ENCODE results near the gene KCNAB1. TPM values are rescaled to one million over a fixed set of nuclear protein-coding genes. Genes with fewer than 3 reads are reported as not detected.

Gene KCNAB1
- total and polyA plus RNA-seq, 2 donors (not counting 1 experiment from before 2014, with no cell fraction given): not detected

- no peaks in the 10 kb centered on the region for H3K9me3 Mint-ChIP-seq (ENCODE audit: insufficient read depth)
- WGBS (ENCODE audit: insufficient coverage): no CpG with 5 or more reads among the region's 1 CpG
- ChIA-PET POLR2A (no interaction called here), CTCF (interaction anchor here (1.2 kb wide), 2 partner anchors 17 to 378 kb away, joined by 3 to 4 read pairs; no protein-coding TSS in a partner anchor)
- no peak overlapping the region for H3K27ac Mint-ChIP-seq
- peaks cover 9% of the 10 kb centered on the region for H3K27me3 Mint-ChIP-seq
- peaks cover 12% of the 10 kb centered on the region for H3K4me1 Mint-ChIP-seq
- intact Hi-C loops (cut with micrococcal nuclease): no loop called here
- Histone ChIP-seq H2AFZ (ENCODE audit: insufficient read depth, low read depth, low read length, poor library complexity, severe bottlenecking) (no peak overlapping the region), H3K4me3 (ENCODE audit: control extremely low read depth in 1 of 5, extremely low read depth in 1 of 5, insufficient read depth in 1 of 5, low read depth in 2 of 5, low read length in 4 of 5) (no peak overlapping the region), H3K27me3 (replicated peaks in 1 of 4; ENCODE audit: control extremely low read depth in 1 of 4, control insufficient read depth in 3 of 4, insufficient read depth in 4 of 4, low read length in 3 of 4) (no peaks in the 10 kb centered on the region), H3K27ac (ENCODE audit: low read length in 2 of 2) (no peak overlapping the region), H3K4me1 (ENCODE audit: control insufficient read depth in 2 of 2, insufficient read depth in 2 of 2, low read length in 2 of 2) (peaks cover 6 to 13% of the 10 kb centered on the region in 2 donors), H3K4me2 (replicated peaks; ENCODE audit: low read depth, low read length, poor library complexity, severe bottlenecking) (no peak overlapping the region), H4K20me1 (ENCODE audit: control insufficient read depth, insufficient read depth, low read length, poor library complexity, severe bottlenecking) (no peaks in the 10 kb centered on the region), H3K36me3 (replicated peaks in 1 of 2; ENCODE audit: control extremely low read depth in 1 of 2, control insufficient read depth in 1 of 2, extremely low read depth in 1 of 2, insufficient read depth in 2 of 2, low read length in 1 of 2) (no peaks in the 10 kb centered on the region), H3K9me3 (ENCODE audit: control extremely low read depth in 1 of 3, control insufficient read depth in 2 of 3, insufficient read depth in 1 of 3, low read length in 2 of 3) (peaks cover 0 to 3% (median 0%) of the 10 kb centered on the region in 3 donors), H3K9ac (ENCODE audit: low read length) (no peak overlapping the region), H3K79me2 (ENCODE audit: control insufficient read depth, insufficient read depth, low read length) (no peaks in the 10 kb centered on the region)
- no peak for ATAC-seq (ENCODE audit: low read depth)
- TF ChIP-seq, protein P1, sequence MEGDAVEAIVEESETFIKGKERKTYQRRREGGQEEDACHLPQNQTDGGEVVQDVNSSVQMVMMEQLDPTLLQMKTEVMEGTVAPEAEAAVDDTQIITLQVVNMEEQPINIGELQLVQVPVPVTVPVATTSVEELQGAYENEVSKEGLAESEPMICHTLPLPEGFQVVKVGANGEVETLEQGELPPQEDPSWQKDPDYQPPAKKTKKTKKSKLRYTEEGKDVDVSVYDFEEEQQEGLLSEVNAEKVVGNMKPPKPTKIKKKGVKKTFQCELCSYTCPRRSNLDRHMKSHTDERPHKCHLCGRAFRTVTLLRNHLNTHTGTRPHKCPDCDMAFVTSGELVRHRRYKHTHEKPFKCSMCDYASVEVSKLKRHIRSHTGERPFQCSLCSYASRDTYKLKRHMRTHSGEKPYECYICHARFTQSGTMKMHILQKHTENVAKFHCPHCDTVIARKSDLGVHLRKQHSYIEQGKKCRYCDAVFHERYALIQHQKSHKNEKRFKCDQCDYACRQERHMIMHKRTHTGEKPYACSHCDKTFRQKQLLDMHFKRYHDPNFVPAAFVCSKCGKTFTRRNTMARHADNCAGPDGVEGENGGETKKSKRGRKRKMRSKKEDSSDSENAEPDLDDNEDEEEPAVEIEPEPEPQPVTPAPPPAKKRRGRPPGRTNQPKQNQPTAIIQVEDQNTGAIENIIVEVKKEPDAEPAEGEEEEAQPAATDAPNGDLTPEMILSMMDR (IDR thresholded peaks at IDR 0.05): no peak
- no peak for TF ChIP-seq EZH2 (IDR thresholded peaks at IDR 0.05; ENCODE audit: borderline replicate concordance, insufficient read depth, low read depth, low read length, poor library complexity, severe bottlenecking)
- DNase-seq: no peak
- H3K4me3 Mint-ChIP-seq: no peak overlapping the region
Observed at GRCh38 chr3:156527060-156527459, 406.7 kb downstream of the KCNAB1 start.

GRCh38 chr3:156530980-156531379 lies 410.6 kb downstream of the KCNAB1 start:
- 94% methylated on average over 5 of the region's 5 CpGs for WGBS (ENCODE audit: insufficient coverage)
- Histone ChIP-seq H3K27me3 (replicated peaks in 1 of 4; ENCODE audit: control extremely low read depth in 1 of 4, control insufficient read depth in 3 of 4, insufficient read depth in 4 of 4, low read length in 3 of 4) (no peaks in the 10 kb centered on the region), H3K9ac (ENCODE audit: low read length) (no peak overlapping the region), H3K4me2 (replicated peaks; ENCODE audit: low read depth, low read length, poor library complexity, severe bottlenecking) (no peak overlapping the region), H3K79me2 (ENCODE audit: control insufficient read depth, insufficient read depth, low read length) (no peaks in the 10 kb centered on the region), H3K4me1 (ENCODE audit: control insufficient read depth in 2 of 2, insufficient read depth in 2 of 2, low read length in 2 of 2) (no peaks in the 10 kb centered on the region), H2AFZ (ENCODE audit: insufficient read depth, low read depth, low read length, poor library complexity, severe bottlenecking) (no peak overlapping the region), H3K36me3 (replicated peaks in 1 of 2; ENCODE audit: control extremely low read depth in 1 of 2, control insufficient read depth in 1 of 2, extremely low read depth in 1 of 2, insufficient read depth in 2 of 2, low read length in 1 of 2) (peaks cover 0 to 2% of the 10 kb centered on the region in 2 experiments), H3K27ac (ENCODE audit: low read length in 2 of 2) (no peak overlapping the region), H3K4me3 (ENCODE audit: control extremely low read depth in 1 of 5, extremely low read depth in 1 of 5, insufficient read depth in 1 of 5, low read depth in 2 of 5, low read length in 4 of 5) (no peak overlapping the region), H3K9me3 (ENCODE audit: control extremely low read depth in 1 of 3, control insufficient read depth in 2 of 3, insufficient read depth in 1 of 3, low read length in 2 of 3) (no peaks in the 10 kb centered on the region), H4K20me1 (ENCODE audit: control insufficient read depth, insufficient read depth, low read length, poor library complexity, severe bottlenecking) (no peaks in the 10 kb centered on the region)
- Mint-ChIP-seq H3K4me3 (no peak overlapping the region), H3K27me3 (no peaks in the 10 kb centered on the region), H3K4me1 (no peaks in the 10 kb centered on the region), H3K27ac (no peak overlapping the region), H3K9me3 (ENCODE audit: insufficient read depth) (no peaks in the 10 kb centered on the region)
- TF ChIP-seq, protein P1 (IDR thresholded peaks at IDR 0.05): no peak
- TF ChIP-seq EZH2 (IDR thresholded peaks at IDR 0.05; ENCODE audit: borderline replicate concordance, insufficient read depth, low read depth, low read length, poor library complexity, severe bottlenecking): no peak
- intact Hi-C loops (cut with micrococcal nuclease): no loop called here
- DNase-seq: no peak
- POLR2A ChIA-PET: no interaction called here
- CTCF ChIA-PET: interaction anchor here (1.3 kb wide), 1 partner anchor 380 kb away, joined by 3 read pairs; no protein-coding TSS in a partner anchor
- no peak for ATAC-seq (ENCODE audit: low read depth)

All from B cell (primary cell).